IMR-90 (cell line): ENCODE results near the gene GARNL3. TPM values are rescaled to one million over a fixed set of nuclear protein-coding genes. Genes with fewer than 3 reads are reported as not detected.

Source experiments
- ATAC-seq: fragments of 200-7000 bp; cut with Tn5 transposase; 2 replicates; pipeline ENCODE4 v1.9.1; 2020; ENCODE audit warnings: low read depth, mild to moderate bottlenecking, moderate library complexity
- BruUV-seq: library from RNA; stranded (reverse); fragments of 400-500 nt; replicated peaks from 2 replicates; lab custom pipeline; 2021; lab: Mats Ljungman, UMichigan
- CTCF ChIA-PET: fragments of 300-600 bp; formaldehyde crosslinking; extraction: SDS; loops from one replicate; lab custom pipeline; 2021; ENCODE audit warnings: antibody characterized with exemption; lab: Yijun Ruan, JAX
- POLR2A ChIA-PET: fragments of 300-600 bp; sonication (Branson Sonifier 250); formaldehyde crosslinking; loops from one replicate; lab custom pipeline; 2022; ENCODE audit warnings: antibody characterized with exemption; ENCODE audit not compliant: unreplicated experiment; lab: Charles Lee
- DNase-seq: peaks from one replicate; pipeline ENCODE4 v3.0.0; 2013
- H2AFZ ChIP-seq: replicated peaks from 2 replicates; pipeline ENCODE3; 2013; ENCODE audit warnings: low read length, mild to moderate bottlenecking; ENCODE audit not compliant: poor library complexity
- H2AK5ac ChIP-seq: 2 replicates; pipeline ENCODE4 v1.6.1; 2013; ENCODE audit warnings: low read depth, low read length, inconsistent platforms
- H2AK9ac ChIP-seq: replicated peaks from 2 replicates; pipeline ENCODE3; 2013; ENCODE audit warnings: mild to moderate bottlenecking, low read depth, low read length, moderate library complexity; ENCODE audit not compliant: poor library complexity
- H2BK120ac ChIP-seq: 2 replicates; pipeline ENCODE4 v1.6.1; 2013; ENCODE audit warnings: low read depth, low read length, inconsistent platforms
- H2BK15ac ChIP-seq: 3 replicates; pipeline ENCODE4 v1.6.1; 2013; ENCODE audit warnings: low read depth, low read length, inconsistent platforms
- H2BK20ac ChIP-seq: 2 replicates; pipeline ENCODE4 v1.6.1; 2013; ENCODE audit warnings: low read depth, mild to moderate bottlenecking, inconsistent platforms, low read length, moderate library complexity
- H2BK5ac ChIP-seq: 2 replicates; pipeline ENCODE4 v1.6.1; 2013; ENCODE audit warnings: mild to moderate bottlenecking, low read depth, low read length, inconsistent platforms; ENCODE audit not compliant: poor library complexity, severe bottlenecking
- H3K14ac ChIP-seq: replicated peaks from 2 replicates; pipeline ENCODE4 v1.6.1; 2013; ENCODE audit warnings: low read depth, low read length, inconsistent platforms
- H3K18ac ChIP-seq: 2 replicates; pipeline ENCODE4 v1.6.1; 2013; ENCODE audit warnings: low read depth, low read length, control low read depth
- H3K23ac ChIP-seq: 2 replicates; pipeline ENCODE4 v1.6.1; 2013; ENCODE audit warnings: low read depth, low read length, inconsistent platforms
- H3K27ac ChIP-seq: 2 replicates; pipeline ENCODE4 v1.5.1; 2013; ENCODE audit warnings: mild to moderate bottlenecking, control low read depth, low read length; ENCODE audit not compliant: insufficient read depth
- H3K27me3 ChIP-seq: 2 replicates; pipeline ENCODE4 v1.6.1; 2013; ENCODE audit warnings: low read length; ENCODE audit not compliant: control insufficient read depth, insufficient read depth
- H3K36me3 ChIP-seq: 2 replicates; pipeline ENCODE4 v1.6.1; 2013; ENCODE audit warnings: low read length, mixed read lengths; ENCODE audit not compliant: control insufficient read depth, insufficient read depth
- H3K4ac ChIP-seq: 2 replicates; pipeline ENCODE4 v1.6.1; 2013; ENCODE audit warnings: low read depth, low read length, inconsistent platforms
- H3K4me1 ChIP-seq: 2 replicates; pipeline ENCODE4 v1.6.1; 2013; ENCODE audit warnings: low read length, mixed read lengths; ENCODE audit not compliant: control insufficient read depth, insufficient read depth
- H3K4me2 ChIP-seq: 2 replicates; pipeline ENCODE4 v1.6.1; 2013; ENCODE audit warnings: low read depth, mild to moderate bottlenecking, control low read depth, low read length, moderate library complexity
- H3K4me3 ChIP-seq: 2 replicates; pipeline ENCODE4 v1.5.1; 2013; ENCODE audit warnings: low read depth, mild to moderate bottlenecking, control low read depth, low read length, moderate library complexity; ENCODE audit not compliant: insufficient read depth
- H3K56ac ChIP-seq: 2 replicates; pipeline ENCODE4 v1.6.1; 2013; ENCODE audit warnings: low read length, inconsistent platforms; ENCODE audit not compliant: insufficient read depth; ENCODE audit errors: extremely low read depth
- H3K79me1 ChIP-seq, 2 experiments: 2 replicates each; pipeline ENCODE4 v1.6.1; 2013; ENCODE audit warnings: low read length in 2 of 2, inconsistent platforms in 1 of 2, low read depth in 1 of 2
- H3K9ac ChIP-seq: 2 replicates; pipeline ENCODE4 v1.6.1; 2013; ENCODE audit warnings: low read depth, low read length, control low read depth
- H3K9me1 ChIP-seq: 2 replicates; pipeline ENCODE4 v1.6.1; 2013; ENCODE audit warnings: low read length, inconsistent platforms; ENCODE audit not compliant: insufficient read depth
- H3K9me3 ChIP-seq: 2 replicates; pipeline ENCODE4 v1.6.1; 2013; ENCODE audit warnings: low read length; ENCODE audit not compliant: control insufficient read depth, insufficient read depth
- H4K20me1 ChIP-seq: 2 replicates; pipeline ENCODE4 v1.6.1; 2013; ENCODE audit warnings: low read length, inconsistent platforms; ENCODE audit not compliant: insufficient read depth
- H4K5ac ChIP-seq: 2 replicates; pipeline ENCODE4 v1.6.1; 2013; ENCODE audit warnings: mild to moderate bottlenecking, low read depth, low read length, control low read depth
- H4K8ac ChIP-seq, 2 experiments: 2 replicates each; pipeline ENCODE4 v1.6.1; 2013; ENCODE audit warnings: low read depth in 2 of 2, low read length in 2 of 2, control low read depth in 1 of 2, inconsistent platforms in 1 of 2
- H4K91ac ChIP-seq: 2 replicates; pipeline ENCODE4 v1.6.1; 2013; ENCODE audit warnings: low read depth, low read length, inconsistent platforms; ENCODE audit not compliant: insufficient read depth
- CEBPB ChIP-seq: IDR thresholded peaks from 2 replicates; pipeline ENCODE4 v1.6.1; 2012; ENCODE audit warnings: low read depth, low read length, improper control_type of control experiment
- CHD1 ChIP-seq: IDR thresholded peaks from 2 replicates; pipeline ENCODE4 v1.6.1; 2012; ENCODE audit warnings: low read depth, low read length, improper control_type of control experiment
- NFE2L2 ChIP-seq: fragments of 150-350 bp; IDR thresholded peaks from 2 replicates; pipeline ENCODE4 v1.6.1; 2016; ENCODE audit warnings: low read depth, mild to moderate bottlenecking, low read length
- POLR2A ChIP-seq: IDR thresholded peaks from 2 replicates; pipeline ENCODE4 v1.6.1; 2012; ENCODE audit warnings: mild to moderate bottlenecking, low read depth, low read length
- RFX5 ChIP-seq: IDR thresholded peaks from 2 replicates; pipeline ENCODE4 v1.8.0; 2012; ENCODE audit warnings: low read depth, mild to moderate bottlenecking, low read length, moderate library complexity
- SMC3 ChIP-seq: fragments of 150-350 bp; IDR thresholded peaks from 2 replicates; pipeline ENCODE4 v1.6.1; 2016; ENCODE audit warnings: low read depth, mild to moderate bottlenecking, antibody characterized with exemption, low read length, moderate library complexity
- WGBS, 2 experiments: methylation state at CpG; one replicate each; pipeline versions ENCODE4 v1.1.5 to v1.1.7; 2013; ENCODE audit warnings: missing lambda C conversion rate in 2 of 2; ENCODE audit not compliant: insufficient read length in 1 of 2; ENCODE audit errors: extremely low coverage in 2 of 2; 5-methylcytosine and 5-hydroxymethylcytosine counted together
- dilution Hi-C: fragments of 300-500 bp; cut with HindIII; formaldehyde crosslinking; loops from one replicate; pipeline ENCODE4 v1.14.3; 2018; ENCODE audit warnings: low sequenced_read_pairs; ENCODE audit not compliant: unreplicated experiment
- in situ Hi-C: fragments of 300-500 bp; cut with MboI; formaldehyde crosslinking; loops from 3 replicates; pipeline ENCODE4 v1.14.3; 2019; ENCODE audit warnings: low sequenced_read_pairs, inconsistent platforms, mixed read lengths
- intact Hi-C: fragments of 100-400 bp; cut with micrococcal nuclease; formaldehyde crosslinking; loops from 2 replicates; pipeline ENCODE4 v1.10.0; 2022
- polyA plus RNA-seq, 3 experiments: library from polyadenylated mRNA; depleted of rRNA; stranded (reverse); fragments of >200 nt; gene quantifications; 2 replicates each; pipeline ENCODE4 v1.2.3, GENCODE V29; 2012; ENCODE audit warnings: low replicate concordance in 1 of 3
- total RNA-seq: library from RNA; depleted of rRNA; stranded (reverse); fragments of >200 nt; gene quantifications from 2 replicates; pipeline ENCODE4 v1.2.3, GENCODE V29; 2012
- TF ChIP-seq, protein P1 (sequence below): conservative IDR thresholded peaks from 2 replicates; pipeline ENCODE4 v1.5.1; 2012; ENCODE audit warnings: mild to moderate bottlenecking, low read depth, low read length, improper control_type of control experiment

Gene GARNL3
- total and polyA plus RNA-seq, 2 of the 4 experiments (the other 2 are of a cell fraction), result 1.9 to 5.0 TPM

DNA sequence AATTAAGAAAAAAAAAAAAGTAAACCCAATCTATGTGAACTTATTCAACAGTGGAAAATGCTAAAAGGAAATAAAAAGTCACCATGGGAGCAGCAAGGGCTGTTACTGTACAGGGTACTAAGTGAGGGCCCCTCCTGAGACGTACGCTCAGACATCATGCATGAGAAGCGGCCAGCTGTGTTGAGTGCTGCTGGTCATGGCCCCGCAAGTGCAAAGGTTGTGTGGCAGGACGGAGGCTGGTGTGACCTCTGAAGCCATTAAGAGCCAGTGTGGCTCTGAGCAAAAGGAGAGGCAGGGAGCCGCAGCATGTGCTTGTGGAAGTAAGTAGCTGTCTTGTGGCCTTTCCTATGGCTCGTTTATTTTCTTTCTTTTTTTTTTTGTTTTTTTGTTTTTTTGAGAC is 156.5 kb downstream of the GARNL3 start:
- Histone ChIP-seq H3K18ac (no peak overlapping the region), H2BK15ac (no peak overlapping the region), H3K14ac (no peak overlapping the region), H3K79me1 (peaks cover 24 to 39% of the 10 kb centered on the region in 2 experiments), H3K27ac (no peak overlapping the region), H3K4ac (no peak overlapping the region), H3K56ac (no peak overlapping the region), H3K9me1 (peaks cover 12% of the 10 kb centered on the region; the same call in 1 of the 2 replicates), H4K5ac (no peak overlapping the region), H2BK20ac (no peak overlapping the region), H3K4me1 (peaks cover 9% of the 10 kb centered on the region), H2AFZ (no peak overlapping the region), H4K8ac (no peak overlapping the region), H3K4me3 (no peak overlapping the region), H3K36me3 (0 out of 2 replicates have a peak, but pooled peaks cover 2% of the 10 kb centered on the region), H4K20me1 (0 out of 2 replicates have a peak, but pooled peaks cover 3% of the 10 kb centered on the region), H4K91ac (no peak overlapping the region), H3K9me3 (no peaks in the 10 kb centered on the region), H2AK9ac (no peak overlapping the region), H2BK5ac (no peak overlapping the region), H3K23ac (no peak overlapping the region), H3K9ac (no peak overlapping the region), H3K4me2 (no peak overlapping the region), H3K27me3 (no peaks in the 10 kb centered on the region), H2AK5ac (no peak overlapping the region), H2BK120ac (no peak overlapping the region)
- ATAC-seq (no peak), DNase-seq (no peak)
- dilution Hi-C loops, result no loop called here
- TF ChIP-seq RFX5 (no peak), SMC3 (no peak), POLR2A (no peak), NFE2L2 (no peak), CHD1 (no peak), CEBPB (no peak)
- TF ChIP-seq, protein P1, sequence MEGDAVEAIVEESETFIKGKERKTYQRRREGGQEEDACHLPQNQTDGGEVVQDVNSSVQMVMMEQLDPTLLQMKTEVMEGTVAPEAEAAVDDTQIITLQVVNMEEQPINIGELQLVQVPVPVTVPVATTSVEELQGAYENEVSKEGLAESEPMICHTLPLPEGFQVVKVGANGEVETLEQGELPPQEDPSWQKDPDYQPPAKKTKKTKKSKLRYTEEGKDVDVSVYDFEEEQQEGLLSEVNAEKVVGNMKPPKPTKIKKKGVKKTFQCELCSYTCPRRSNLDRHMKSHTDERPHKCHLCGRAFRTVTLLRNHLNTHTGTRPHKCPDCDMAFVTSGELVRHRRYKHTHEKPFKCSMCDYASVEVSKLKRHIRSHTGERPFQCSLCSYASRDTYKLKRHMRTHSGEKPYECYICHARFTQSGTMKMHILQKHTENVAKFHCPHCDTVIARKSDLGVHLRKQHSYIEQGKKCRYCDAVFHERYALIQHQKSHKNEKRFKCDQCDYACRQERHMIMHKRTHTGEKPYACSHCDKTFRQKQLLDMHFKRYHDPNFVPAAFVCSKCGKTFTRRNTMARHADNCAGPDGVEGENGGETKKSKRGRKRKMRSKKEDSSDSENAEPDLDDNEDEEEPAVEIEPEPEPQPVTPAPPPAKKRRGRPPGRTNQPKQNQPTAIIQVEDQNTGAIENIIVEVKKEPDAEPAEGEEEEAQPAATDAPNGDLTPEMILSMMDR, result no peak
- intact Hi-C loops, result loop anchor here (10.0 kb wide), 1 partner anchor 196 kb away; no protein-coding TSS in a partner anchor
- no TSS peak for BruUV-seq
- ChIA-PET CTCF (interaction anchor here (0.7 kb wide), 1 partner anchor 137 kb away, joined by 3 read pairs; no protein-coding TSS in a partner anchor), POLR2A (no interaction called here)
- in situ Hi-C loops, result no loop called here
- 92% methylated on average over 4 of the region's 7 CpGs; no CpG with 5 or more reads in 1 of the 2 experiments for WGBS, 2 experiments
